ENCODE data around the gene MYH10. TPM values are rescaled to one million over a fixed set of nuclear protein-coding genes. Genes with fewer than 3 reads are reported as not detected.

MYH10 gene
- total and polyA plus RNA-seq, 8 donors, result 1.8 to 104 (median 11.2) TPM

GRCh38 chr17:8453326-8453725 lies 177.2 kb downstream of the MYH10 start:
- no peak for DNase-seq
- 81 to 90% (median 83%) methylated on average over 3 of the region's 3 CpGs for WGBS, 5 donors
- H3K4me1 ChIP-seq, result peaks cover 0 to under 1% (median 0%) of the 10 kb centered on the region in 4 donors
- H3K9me3 ChIP-seq, result no peaks in the 10 kb centered on the region
- intact Hi-C loops (cut with DNase I; ENCODE audit: low total_unique reads), result no loop called here
- peaks cover 71 to 100% (median 97%) of the 10 kb centered on the region in 4 donors for H3K36me3 ChIP-seq
- TF ChIP-seq POLR2AphosphoS5 (IDR thresholded peaks at IDR 0.05) (no peak), CTCF (IDR thresholded peaks at IDR 0.05) (no peak), POLR2A (IDR thresholded peaks at IDR 0.05) (no peak), EP300 (IDR thresholded peaks at IDR 0.05) (no peak)
- H3K27me3 ChIP-seq, result no peaks in the 10 kb centered on the region
- H3K4me3 ChIP-seq, result no peak overlapping the region
- no peak overlapping the region for H3K27ac ChIP-seq

GRCh38 chr17:8451933-8452614 lies 178.5 kb downstream of the MYH10 start:
- Histone ChIP-seq H3K27ac (no peak overlapping the region), H3K27me3 (no peaks in the 10 kb centered on the region), H3K9me3 (no peaks in the 10 kb centered on the region), H3K4me1 (peaks cover 0 to 10% (median 4%) of the 10 kb centered on the region in 4 donors), H3K36me3 (peaks cover 69 to 100% (median 97%) of the 10 kb centered on the region in 4 donors), H3K4me3 (no peak overlapping the region)
- TF ChIP-seq POLR2AphosphoS5 (IDR thresholded peaks at IDR 0.05) (no peak), EP300 (IDR thresholded peaks at IDR 0.05) (no peak), CTCF (IDR thresholded peaks at IDR 0.05) (no peak), POLR2A (IDR thresholded peaks at IDR 0.05) (no peak)
- intact Hi-C loops (cut with DNase I; ENCODE audit: low total_unique reads), result no loop called here
- 71 to 89% (median 83%) methylated on average over 8 of the region's 8 CpGs for WGBS, 5 donors
- no peak for DNase-seq

GRCh38 chr17:8448310-8448709 lies 182.2 kb downstream of the MYH10 start:
- peaks cover 54 to 98% (median 95%) of the 10 kb centered on the region in 4 donors for H3K36me3 ChIP-seq
- H3K27me3 ChIP-seq, result no peaks in the 10 kb centered on the region
- H3K27ac ChIP-seq, result peak overlapping the region in 1 of 5 donors; percentile 16
- no peak for DNase-seq
- intact Hi-C loops (cut with DNase I; ENCODE audit: low total_unique reads), result no loop called here
- WGBS, 5 donors, result 41 to 60% (median 57%) methylated on average over 3 of the region's 3 CpGs
- no peaks in the 10 kb centered on the region for H3K9me3 ChIP-seq
- no peak for TF ChIP-seq POLR2A (IDR thresholded peaks at IDR 0.05)
- TF ChIP-seq CTCF (IDR thresholded peaks at IDR 0.05), result no peak
- TF ChIP-seq EP300 (IDR thresholded peaks at IDR 0.05), result no peak
- no peak for TF ChIP-seq POLR2AphosphoS5 (IDR thresholded peaks at IDR 0.05)
- peaks cover 0 to 23% (median 9%) of the 10 kb centered on the region in 4 donors for H3K4me1 ChIP-seq
- H3K4me3 ChIP-seq, result no peak overlapping the region

- Histone ChIP-seq H3K4me3 (no peak overlapping the region), H3K27ac (no peak overlapping the region), H3K36me3 (peaks cover 49 to 93% (median 90%) of the 10 kb centered on the region in 4 donors), H3K4me1 (peaks cover 0 to 27% (median 11%) of the 10 kb centered on the region in 4 donors), H3K9me3 (no peaks in the 10 kb centered on the region), H3K27me3 (no peaks in the 10 kb centered on the region)
- WGBS, 5 donors, result 65 to 87% (median 73%) methylated on average over 4 of the region's 4 CpGs
- intact Hi-C loops (cut with DNase I; ENCODE audit: low total_unique reads), result no loop called here
- TF ChIP-seq CTCF (IDR thresholded peaks at IDR 0.05), result no peak
- no peak for TF ChIP-seq POLR2A (IDR thresholded peaks at IDR 0.05)
- no peak for TF ChIP-seq POLR2AphosphoS5 (IDR thresholded peaks at IDR 0.05)
- TF ChIP-seq EP300 (IDR thresholded peaks at IDR 0.05), result no peak
- no peak for DNase-seq
Measured at GRCh38 chr17:8447799-8448198, 182.7 kb downstream of the MYH10 start.

Measured in stomach (tissue), 9 donors.